ENCODE measurements around the gene GALNT14. TPM values are rescaled to one million over a fixed set of nuclear protein-coding genes. Genes with fewer than 3 reads are reported as not detected.
A peak's percentile ranks its signal among the peaks of the same experiment; 100 is the strongest.

GALNT14 gene
- total RNA-seq, 1 donor = not detected

DNA sequence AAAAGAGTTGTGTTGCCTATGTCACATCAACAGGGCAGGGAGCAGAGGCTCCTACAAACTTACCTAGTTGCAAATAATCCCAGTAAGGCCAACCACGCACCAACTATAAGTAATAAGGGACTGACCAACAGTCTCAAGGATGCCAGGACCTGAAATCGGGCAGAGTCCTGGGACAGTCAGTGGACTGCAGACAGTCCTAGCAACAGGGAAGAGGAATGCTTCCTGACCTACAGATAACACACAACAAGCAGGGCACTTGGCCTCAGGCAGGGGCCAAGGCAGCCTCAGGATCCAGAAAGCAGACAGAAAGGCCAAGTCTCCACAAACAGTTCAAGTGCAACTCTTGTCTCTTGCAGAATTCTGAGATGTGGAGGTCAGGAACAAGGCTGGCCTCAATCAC, 56.2 kb downstream of the GALNT14 start:
- no peaks in the 10 kb centered on the region for H3K27me3 ChIP-seq (ENCODE audit: insufficient read depth, low read length)
- no peak overlapping the region for H3K4me3 ChIP-seq (ENCODE audit: insufficient read depth, low read length)
- no peak overlapping the region for H3K4me2 ChIP-seq (ENCODE audit: insufficient read depth, low read length)
- H2AFZ ChIP-seq (ENCODE audit: low read length) = no peak overlapping the region
- no peaks in the 10 kb centered on the region for H3K36me3 ChIP-seq (ENCODE audit: insufficient read depth, low read length)
- TF ChIP-seq, protein P1, sequence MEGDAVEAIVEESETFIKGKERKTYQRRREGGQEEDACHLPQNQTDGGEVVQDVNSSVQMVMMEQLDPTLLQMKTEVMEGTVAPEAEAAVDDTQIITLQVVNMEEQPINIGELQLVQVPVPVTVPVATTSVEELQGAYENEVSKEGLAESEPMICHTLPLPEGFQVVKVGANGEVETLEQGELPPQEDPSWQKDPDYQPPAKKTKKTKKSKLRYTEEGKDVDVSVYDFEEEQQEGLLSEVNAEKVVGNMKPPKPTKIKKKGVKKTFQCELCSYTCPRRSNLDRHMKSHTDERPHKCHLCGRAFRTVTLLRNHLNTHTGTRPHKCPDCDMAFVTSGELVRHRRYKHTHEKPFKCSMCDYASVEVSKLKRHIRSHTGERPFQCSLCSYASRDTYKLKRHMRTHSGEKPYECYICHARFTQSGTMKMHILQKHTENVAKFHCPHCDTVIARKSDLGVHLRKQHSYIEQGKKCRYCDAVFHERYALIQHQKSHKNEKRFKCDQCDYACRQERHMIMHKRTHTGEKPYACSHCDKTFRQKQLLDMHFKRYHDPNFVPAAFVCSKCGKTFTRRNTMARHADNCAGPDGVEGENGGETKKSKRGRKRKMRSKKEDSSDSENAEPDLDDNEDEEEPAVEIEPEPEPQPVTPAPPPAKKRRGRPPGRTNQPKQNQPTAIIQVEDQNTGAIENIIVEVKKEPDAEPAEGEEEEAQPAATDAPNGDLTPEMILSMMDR (IDR thresholded peaks at IDR 0.05; ENCODE audit: extremely low read depth, low read depth, low read length) = no peak
- H3K79me2 ChIP-seq (ENCODE audit: insufficient read depth, low read length) = no peaks in the 10 kb centered on the region
- no peaks in the 10 kb centered on the region for H3K9me3 ChIP-seq (ENCODE audit: low read depth, low read length)
- no peak for DNase-seq (ENCODE audit: insufficient read length, low spot score, missing footprints)
- no peaks in the 10 kb centered on the region for H4K20me1 ChIP-seq (ENCODE audit: insufficient read depth, low read length)
- H3K4me1 ChIP-seq (ENCODE audit: insufficient read depth, low read length) = no peaks in the 10 kb centered on the region
- no peak overlapping the region for H3K27ac ChIP-seq (ENCODE audit: low read depth, low read length)

DNA sequence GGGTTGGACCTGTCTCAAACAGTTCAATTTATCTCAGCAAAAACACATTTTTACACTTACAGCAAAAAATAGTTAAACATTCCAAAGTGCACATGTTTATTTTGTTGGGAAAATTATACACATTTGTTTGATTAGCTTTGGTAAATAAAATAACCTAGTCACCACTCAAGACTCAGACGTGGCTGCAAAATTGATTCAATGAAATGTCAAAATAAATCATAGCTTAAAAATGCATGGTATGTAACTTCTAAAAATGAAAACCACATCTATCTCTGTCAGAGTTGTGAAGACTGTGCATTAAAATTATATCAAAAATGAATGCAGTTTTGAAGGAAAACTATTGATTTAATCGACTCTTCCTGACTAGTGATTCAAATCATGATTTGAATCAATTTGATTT, 56.7 kb downstream of the GALNT14 start:
- no peak for DNase-seq (ENCODE audit: insufficient read length, low spot score, missing footprints)
- no peaks in the 10 kb centered on the region for H3K9me3 ChIP-seq (ENCODE audit: low read depth, low read length)
- H3K4me1 ChIP-seq (ENCODE audit: insufficient read depth, low read length) = no peaks in the 10 kb centered on the region
- H3K27me3 ChIP-seq (ENCODE audit: insufficient read depth, low read length) = no peaks in the 10 kb centered on the region
- TF ChIP-seq, protein P1 (IDR thresholded peaks at IDR 0.05; ENCODE audit: extremely low read depth, low read depth, low read length) = no peak
- H3K4me2 ChIP-seq (ENCODE audit: insufficient read depth, low read length) = no peak overlapping the region
- no peaks in the 10 kb centered on the region for H3K79me2 ChIP-seq (ENCODE audit: insufficient read depth, low read length)
- no peak overlapping the region for H3K4me3 ChIP-seq (ENCODE audit: insufficient read depth, low read length)
- H4K20me1 ChIP-seq (ENCODE audit: insufficient read depth, low read length) = no peaks in the 10 kb centered on the region
- H2AFZ ChIP-seq (ENCODE audit: low read length) = no peak overlapping the region
- no peak overlapping the region for H3K27ac ChIP-seq (ENCODE audit: low read depth, low read length)
- H3K36me3 ChIP-seq (ENCODE audit: insufficient read depth, low read length) = no peaks in the 10 kb centered on the region

DNA sequence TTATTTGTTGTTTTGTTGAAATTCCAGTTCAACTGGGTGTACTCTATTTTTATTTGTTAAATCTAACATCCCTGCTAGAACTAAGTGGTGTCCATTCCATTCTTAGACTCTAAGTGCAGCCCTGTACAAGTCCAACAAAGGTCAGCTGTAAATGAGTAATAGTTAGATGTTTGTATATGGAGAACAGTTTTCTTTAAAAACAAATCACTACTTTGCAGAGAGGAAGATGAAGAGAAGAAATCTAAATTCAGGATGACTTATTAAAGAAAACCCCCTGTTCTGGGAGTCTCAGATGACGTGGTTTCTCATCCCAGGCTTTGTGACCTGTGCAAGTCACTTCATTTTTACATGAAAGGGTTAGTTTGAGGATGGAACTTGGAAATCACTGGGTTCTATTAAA, 57.9 kb downstream of the GALNT14 start:
- Histone ChIP-seq H3K4me3 (ENCODE audit: insufficient read depth, low read length) (no peak overlapping the region), H4K20me1 (ENCODE audit: insufficient read depth, low read length) (no peaks in the 10 kb centered on the region), H3K79me2 (ENCODE audit: insufficient read depth, low read length) (no peaks in the 10 kb centered on the region), H3K27me3 (ENCODE audit: insufficient read depth, low read length) (no peaks in the 10 kb centered on the region), H2AFZ (ENCODE audit: low read length) (no peak overlapping the region), H3K27ac (ENCODE audit: low read depth, low read length) (no peak overlapping the region), H3K36me3 (ENCODE audit: insufficient read depth, low read length) (no peaks in the 10 kb centered on the region), H3K9me3 (ENCODE audit: low read depth, low read length) (no peaks in the 10 kb centered on the region), H3K4me2 (ENCODE audit: insufficient read depth, low read length) (no peak overlapping the region), H3K4me1 (ENCODE audit: insufficient read depth, low read length) (no peaks in the 10 kb centered on the region)
- TF ChIP-seq, protein P1 (IDR thresholded peaks at IDR 0.05; ENCODE audit: extremely low read depth, low read depth, low read length) = no peak
- no peak for DNase-seq (ENCODE audit: insufficient read length, low spot score, missing footprints)

DNA sequence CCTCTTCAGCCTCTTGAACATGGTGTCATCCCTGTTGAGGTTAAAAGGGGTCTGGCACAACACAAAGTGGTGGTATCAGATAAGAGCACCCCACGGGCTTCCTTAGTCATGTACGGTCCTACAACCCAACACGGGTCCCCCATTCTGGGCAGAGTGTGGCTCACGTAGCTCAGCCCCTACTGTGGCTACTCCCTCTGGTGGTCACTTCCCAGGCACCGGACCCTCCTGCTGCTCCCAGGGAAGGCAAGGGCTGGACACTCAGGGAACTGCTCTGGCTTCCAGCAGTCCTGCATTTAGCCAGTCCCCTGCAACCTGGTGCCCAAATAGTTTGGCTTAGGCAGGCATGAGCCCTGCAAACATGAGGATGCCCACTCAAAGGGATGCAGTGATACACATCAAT, 58.6 kb downstream of the GALNT14 start:
- Histone ChIP-seq H3K79me2 (ENCODE audit: insufficient read depth, low read length) (no peaks in the 10 kb centered on the region), H4K20me1 (ENCODE audit: insufficient read depth, low read length) (no peaks in the 10 kb centered on the region), H3K4me2 (ENCODE audit: insufficient read depth, low read length) (no peak overlapping the region), H3K4me3 (ENCODE audit: insufficient read depth, low read length) (no peak overlapping the region), H3K36me3 (ENCODE audit: insufficient read depth, low read length) (no peaks in the 10 kb centered on the region), H3K9me3 (ENCODE audit: low read depth, low read length) (no peaks in the 10 kb centered on the region), H3K27me3 (ENCODE audit: insufficient read depth, low read length) (no peaks in the 10 kb centered on the region), H3K4me1 (ENCODE audit: insufficient read depth, low read length) (no peaks in the 10 kb centered on the region), H3K27ac (ENCODE audit: low read depth, low read length) (no peak overlapping the region), H2AFZ (ENCODE audit: low read length) (no peak overlapping the region)
- TF ChIP-seq, protein P1 (IDR thresholded peaks at IDR 0.05; ENCODE audit: extremely low read depth, low read depth, low read length) = peak; percentile 5
- no peak for DNase-seq (ENCODE audit: insufficient read length, low spot score, missing footprints)

Data from osteoblast (primary cell).